H9 (cell line): Measurements from ENCODE around the gene ENDOU. TPM values are rescaled to one million over a fixed set of nuclear protein-coding genes. Genes with fewer than 3 reads are reported as not detected.

Experiments used
- DNase-seq: peaks from one replicate; pipeline ENCODE4 v3.0.0-alpha.2; 2017
- H2AFZ ChIP-seq: one replicate; pipeline ENCODE4 v1.6.1; 2013; ENCODE audit warnings: mild to moderate bottlenecking, low read length, control low read depth, moderate library complexity
- H2AK5ac ChIP-seq: 2 replicates; pipeline ENCODE4 v1.6.1; 2013; ENCODE audit warnings: low read length, control low read depth, mixed read lengths; ENCODE audit not compliant: insufficient read length
- H2BK120ac ChIP-seq: one replicate; pipeline ENCODE4 v1.6.1; 2013; ENCODE audit warnings: low read depth, mild to moderate bottlenecking, low read length, control low read depth, inconsistent platforms; ENCODE audit not compliant: poor library complexity, severe bottlenecking
- H2BK12ac ChIP-seq: 2 replicates; pipeline ENCODE4 v1.6.1; 2013; ENCODE audit warnings: low read length, control low read depth, mixed read lengths, low read depth; ENCODE audit not compliant: insufficient read length
- H2BK15ac ChIP-seq: 2 replicates; pipeline ENCODE4 v1.6.1; 2013; ENCODE audit warnings: low read depth, low read length, control low read depth
- H2BK20ac ChIP-seq: one replicate; pipeline ENCODE4 v1.6.1; 2013; ENCODE audit warnings: low read depth, mild to moderate bottlenecking, low read length, control low read depth, inconsistent platforms; ENCODE audit not compliant: poor library complexity, severe bottlenecking
- H2BK5ac ChIP-seq: 2 replicates; pipeline ENCODE4 v1.6.1; 2013; ENCODE audit warnings: low read length, control low read depth, mixed read lengths; ENCODE audit not compliant: insufficient read length
- H3K14ac ChIP-seq: 2 replicates; pipeline ENCODE4 v1.6.1; 2013; ENCODE audit warnings: low read length, control low read depth; ENCODE audit not compliant: insufficient read depth
- H3K18ac ChIP-seq: 2 replicates; pipeline ENCODE4 v1.6.1; 2013; ENCODE audit warnings: low read depth, mild to moderate bottlenecking, mixed read lengths, low read length, control low read depth; ENCODE audit not compliant: insufficient read length
- H3K23ac ChIP-seq: 2 replicates; pipeline ENCODE4 v1.6.1; 2013; ENCODE audit warnings: low read length, control low read depth, mixed read lengths, low read depth; ENCODE audit not compliant: insufficient read length
- H3K23me2 ChIP-seq: 2 replicates; pipeline ENCODE4 v1.6.1; 2013; ENCODE audit warnings: low read depth, mild to moderate bottlenecking, mixed read lengths, low read length, control low read depth; ENCODE audit not compliant: insufficient read length, poor library complexity, severe bottlenecking
- H3K27ac ChIP-seq: 2 replicates; pipeline ENCODE4 v1.5.1; 2013; ENCODE audit warnings: low read length, control low read depth, mixed read lengths, low read depth; ENCODE audit not compliant: insufficient read length
- H3K27me3 ChIP-seq: 2 replicates; pipeline ENCODE4 v1.6.1; 2013; ENCODE audit warnings: low read length, control low read depth, inconsistent platforms; ENCODE audit not compliant: insufficient read depth
- H3K4ac ChIP-seq: 2 replicates; pipeline ENCODE4 v1.6.1; 2013; ENCODE audit warnings: low read depth, mild to moderate bottlenecking, control low read depth, inconsistent platforms, low read length, moderate library complexity
- H3K4me1 ChIP-seq: 2 replicates; pipeline ENCODE4 v1.6.1; 2013; ENCODE audit warnings: low read length, control low read depth, inconsistent platforms; ENCODE audit not compliant: insufficient read depth
- H3K4me2 ChIP-seq: 2 replicates; pipeline ENCODE4 v1.6.1; 2013; ENCODE audit warnings: low read length, control low read depth, mixed read lengths; ENCODE audit not compliant: insufficient read length, insufficient read depth
- H3K56ac ChIP-seq: 2 replicates; pipeline ENCODE4 v1.6.1; 2013; ENCODE audit warnings: low read depth, mild to moderate bottlenecking, mixed read lengths, low read length, control low read depth; ENCODE audit not compliant: insufficient read length
- H3K79me1 ChIP-seq: 2 replicates; pipeline ENCODE4 v1.6.1; 2013; ENCODE audit warnings: low read depth, mild to moderate bottlenecking, moderate library complexity, low read length, control low read depth, inconsistent platforms; ENCODE audit not compliant: insufficient read depth, poor library complexity, severe bottlenecking
- H3K79me2 ChIP-seq: 2 replicates; pipeline ENCODE4 v1.6.1; 2013; ENCODE audit warnings: low read length, control low read depth, inconsistent platforms; ENCODE audit not compliant: insufficient read depth
- H3K9ac ChIP-seq: 2 replicates; pipeline ENCODE4 v1.6.1; 2013; ENCODE audit warnings: low read length, control low read depth, mixed read lengths; ENCODE audit not compliant: insufficient read length; ENCODE audit errors: extremely low read depth
- H3K9me3 ChIP-seq: one replicate; pipeline ENCODE4 v1.6.1; 2013; ENCODE audit warnings: low read depth, low read length, inconsistent platforms; ENCODE audit not compliant: control insufficient read depth
- H3T11ph ChIP-seq: one replicate; pipeline ENCODE4 v1.6.1; 2013; ENCODE audit warnings: mild to moderate bottlenecking, low read length, control low read depth, inconsistent platforms
- H4K20me1 ChIP-seq: one replicate; pipeline ENCODE4 v1.6.1; 2013; ENCODE audit not compliant: control insufficient read depth, insufficient read length, insufficient read depth
- H4K5ac ChIP-seq: 2 replicates; pipeline ENCODE4 v1.6.1; 2013; ENCODE audit warnings: low read depth, mild to moderate bottlenecking, mixed read lengths, low read length, control low read depth; ENCODE audit not compliant: insufficient read length
- H4K8ac ChIP-seq: replicated peaks from 2 replicates; pipeline ENCODE4 v1.6.1; 2013; ENCODE audit warnings: low read length, control low read depth, mixed read lengths, low read depth; ENCODE audit not compliant: insufficient read length
- H4K91ac ChIP-seq: 2 replicates; pipeline ENCODE4 v1.6.1; 2013; ENCODE audit warnings: low read depth, mild to moderate bottlenecking, moderate library complexity, mixed read lengths, low read length, control low read depth; ENCODE audit not compliant: insufficient read length
- H3K27ac Mint-ChIP-seq, 3 experiments: 2 replicates in 2 of 3; 3 replicates in 1 of 3; pipeline ENCODE4 v1.8.0; 2020 to 2021; ENCODE audit warnings: mixed read lengths in 3 of 3, mild to moderate bottlenecking in 1 of 3, moderate library complexity in 1 of 3
- H3K27me3 Mint-ChIP-seq: 2 replicates; pipeline ENCODE4 v1.8.0; 2021; ENCODE audit warnings: low read depth, mild to moderate bottlenecking, moderate library complexity, mixed read lengths
- H3K36me3 Mint-ChIP-seq, 3 experiments: 2 replicates in 2 of 3; 3 replicates in 1 of 3; pipeline ENCODE4 v1.8.0; 2020 to 2021; ENCODE audit warnings: low read depth in 3 of 3, mixed read lengths in 3 of 3; ENCODE audit not compliant: insufficient read depth in 1 of 3
- H3K4me1 Mint-ChIP-seq, 2 experiments: 2 replicates each; pipeline ENCODE4 v1.8.0; 2020; ENCODE audit warnings: mixed read lengths in 2 of 2
- H3K4me3 Mint-ChIP-seq, 2 experiments: 2 replicates in 1 of 2; 3 replicates in 1 of 2; pipeline ENCODE4 v1.8.0; 2020 to 2021; ENCODE audit warnings: mild to moderate bottlenecking in 2 of 2, mixed read lengths in 2 of 2, moderate library complexity in 1 of 2
- H3K9me3 Mint-ChIP-seq, 2 experiments: 2 replicates in 1 of 2; 3 replicates in 1 of 2; pipeline ENCODE4 v1.8.0; 2020; ENCODE audit warnings: mild to moderate bottlenecking in 2 of 2, mixed read lengths in 2 of 2, moderate library complexity in 1 of 2
- WGBS: extraction: QIAGEN DNeasy Blood & Tissue Kit; methylation state at CpG from one replicate; pipeline ENCODE4 v1.1.7; 2013; ENCODE audit warnings: missing lambda C conversion rate, low lambda C conversion rate, mixed read lengths; ENCODE audit not compliant: insufficient read length; ENCODE audit errors: extremely low coverage; 5-methylcytosine and 5-hydroxymethylcytosine counted together
- total RNA-seq: library from RNA; stranded (reverse); gene quantifications from 2 replicates; pipeline ENCODE4 v1.2.1, GENCODE V29; 2021
- TF ChIP-seq, protein P1 (sequence below): fragments of 200-600 bp; sonication (generic); conservative IDR thresholded peaks from 3 replicates; pipeline ENCODE4 v1.8.0; 2021; ENCODE audit warnings: antibody characterized with exemption, mild to moderate bottlenecking

The ENDOU gene
- total RNA-seq, 1 experiment from 2014 or later = not detected

DNA sequence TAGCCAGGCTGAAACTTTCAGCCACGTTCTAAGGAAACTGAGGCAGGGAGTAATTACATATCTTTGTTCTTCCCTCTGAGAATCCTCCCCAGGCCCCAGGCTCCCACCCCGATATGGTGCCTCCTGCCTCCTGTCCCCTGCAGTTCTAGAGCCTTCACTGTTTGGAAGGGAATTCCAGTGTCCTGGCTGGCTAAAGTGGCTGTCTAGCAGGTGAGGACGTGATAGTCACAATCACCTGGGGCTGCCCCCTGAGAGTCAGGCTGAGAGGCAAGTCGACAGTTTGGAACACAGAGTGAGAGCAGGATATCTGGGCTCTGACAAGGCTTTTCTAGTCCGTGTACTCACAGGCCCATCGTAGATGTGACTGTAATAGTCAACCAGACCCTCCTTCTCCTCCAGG, 13.1 kb downstream of the ENDOU start:
- Histone ChIP-seq H2BK20ac (no peak overlapping the region), H3T11ph (no peak overlapping the region), H2BK120ac (no peak overlapping the region), H3K27me3 (peaks cover 3% of the 10 kb centered on the region; the same call in 1 of the 2 replicates), H2BK15ac (no peak overlapping the region), H3K9ac (no peak overlapping the region), H3K4me1 (no peaks in the 10 kb centered on the region), H3K79me2 (no peaks in the 10 kb centered on the region), H3K9me3 (no peaks in the 10 kb centered on the region), H4K8ac (no peak overlapping the region), H4K5ac (no peak overlapping the region), H3K23me2 (no peaks in the 10 kb centered on the region), H2AFZ (no peak overlapping the region), H3K79me1 (no peaks in the 10 kb centered on the region), H3K14ac (no peak overlapping the region), H3K23ac (no peak overlapping the region), H2BK5ac (no peak overlapping the region), H3K18ac (no peak overlapping the region), H4K91ac (no peak overlapping the region), H3K56ac (no peak overlapping the region), H3K4ac (no peak overlapping the region), H3K27ac (no peak overlapping the region), H3K4me2 (no peak overlapping the region), H2BK12ac (no peak overlapping the region), H4K20me1 (no peaks in the 10 kb centered on the region), H2AK5ac (no peak overlapping the region)
- no peak overlapping the region for H3K4me3 Mint-ChIP-seq
- WGBS = no CpG with 5 or more reads among the region's 6 CpGs
- peak; percentile 24 for DNase-seq
- no peaks in the 10 kb centered on the region; a peak in 1 of 7 replicates for H3K36me3 Mint-ChIP-seq
- peaks cover 34% of the 10 kb centered on the region for H3K27me3 Mint-ChIP-seq
- no peak overlapping the region for H3K27ac Mint-ChIP-seq
- H3K9me3 Mint-ChIP-seq = no peaks in the 10 kb centered on the region
- peaks cover 15 to 16% of the 10 kb centered on the region in 2 experiments for H3K4me1 Mint-ChIP-seq
- TF ChIP-seq, protein P1, sequence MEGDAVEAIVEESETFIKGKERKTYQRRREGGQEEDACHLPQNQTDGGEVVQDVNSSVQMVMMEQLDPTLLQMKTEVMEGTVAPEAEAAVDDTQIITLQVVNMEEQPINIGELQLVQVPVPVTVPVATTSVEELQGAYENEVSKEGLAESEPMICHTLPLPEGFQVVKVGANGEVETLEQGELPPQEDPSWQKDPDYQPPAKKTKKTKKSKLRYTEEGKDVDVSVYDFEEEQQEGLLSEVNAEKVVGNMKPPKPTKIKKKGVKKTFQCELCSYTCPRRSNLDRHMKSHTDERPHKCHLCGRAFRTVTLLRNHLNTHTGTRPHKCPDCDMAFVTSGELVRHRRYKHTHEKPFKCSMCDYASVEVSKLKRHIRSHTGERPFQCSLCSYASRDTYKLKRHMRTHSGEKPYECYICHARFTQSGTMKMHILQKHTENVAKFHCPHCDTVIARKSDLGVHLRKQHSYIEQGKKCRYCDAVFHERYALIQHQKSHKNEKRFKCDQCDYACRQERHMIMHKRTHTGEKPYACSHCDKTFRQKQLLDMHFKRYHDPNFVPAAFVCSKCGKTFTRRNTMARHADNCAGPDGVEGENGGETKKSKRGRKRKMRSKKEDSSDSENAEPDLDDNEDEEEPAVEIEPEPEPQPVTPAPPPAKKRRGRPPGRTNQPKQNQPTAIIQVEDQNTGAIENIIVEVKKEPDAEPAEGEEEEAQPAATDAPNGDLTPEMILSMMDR = no peak
